HG02610 (cell line): ENCODE measurements around the gene NEBL.

Source experiments
- ATAC-seq: cut with Tn5 transposase; IDR thresholded peaks from one replicate; pipeline ENCODE4 v1.9.1; 2021; ENCODE audit warnings: mild to moderate bottlenecking, moderate library complexity; ENCODE audit not compliant: unreplicated experiment

Gene NEBL

DNA sequence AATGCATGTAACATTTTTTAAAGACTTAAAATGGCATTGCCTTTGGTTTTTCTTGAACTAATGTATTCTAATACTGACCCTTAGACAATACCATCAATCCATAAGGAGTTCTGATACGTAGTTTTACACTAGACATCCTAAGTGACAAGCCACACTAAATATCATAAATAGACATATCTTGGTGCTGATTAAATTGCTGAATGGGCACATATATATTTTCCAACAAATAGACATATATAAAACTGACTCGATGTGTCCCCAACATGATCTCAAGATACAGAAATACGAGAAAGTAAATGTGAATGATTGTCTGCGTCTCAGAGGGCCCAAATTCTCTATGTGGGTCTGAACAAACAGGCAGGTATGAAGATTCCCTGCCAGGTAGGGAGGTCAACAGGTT, 99.8 kb downstream of the NEBL start:
- ATAC-seq, result no peak

DNA sequence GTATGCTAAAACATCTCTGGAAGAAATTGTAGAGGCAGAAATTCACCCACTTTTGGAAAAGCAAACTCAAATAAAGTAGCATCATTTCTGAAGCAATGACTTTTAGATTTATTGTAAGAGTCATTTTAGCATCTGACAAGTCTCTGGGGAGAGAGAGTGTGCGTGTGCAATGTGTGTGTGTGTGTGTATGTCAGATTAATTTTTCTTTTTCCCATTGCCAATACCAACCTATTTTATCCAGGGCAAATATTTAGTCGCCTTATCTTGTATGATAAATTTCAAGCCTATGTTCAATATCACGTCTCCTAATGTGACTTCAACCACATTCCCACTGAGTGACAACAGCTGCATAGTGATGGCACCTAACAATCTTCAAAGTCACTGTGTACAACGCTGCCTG, 101.7 kb downstream of the NEBL start:
- ATAC-seq, result no peak

GRCh38 chr10:20785174-20785573, 111.9 kb downstream of the NEBL start:
- no peak for ATAC-seq

DNA sequence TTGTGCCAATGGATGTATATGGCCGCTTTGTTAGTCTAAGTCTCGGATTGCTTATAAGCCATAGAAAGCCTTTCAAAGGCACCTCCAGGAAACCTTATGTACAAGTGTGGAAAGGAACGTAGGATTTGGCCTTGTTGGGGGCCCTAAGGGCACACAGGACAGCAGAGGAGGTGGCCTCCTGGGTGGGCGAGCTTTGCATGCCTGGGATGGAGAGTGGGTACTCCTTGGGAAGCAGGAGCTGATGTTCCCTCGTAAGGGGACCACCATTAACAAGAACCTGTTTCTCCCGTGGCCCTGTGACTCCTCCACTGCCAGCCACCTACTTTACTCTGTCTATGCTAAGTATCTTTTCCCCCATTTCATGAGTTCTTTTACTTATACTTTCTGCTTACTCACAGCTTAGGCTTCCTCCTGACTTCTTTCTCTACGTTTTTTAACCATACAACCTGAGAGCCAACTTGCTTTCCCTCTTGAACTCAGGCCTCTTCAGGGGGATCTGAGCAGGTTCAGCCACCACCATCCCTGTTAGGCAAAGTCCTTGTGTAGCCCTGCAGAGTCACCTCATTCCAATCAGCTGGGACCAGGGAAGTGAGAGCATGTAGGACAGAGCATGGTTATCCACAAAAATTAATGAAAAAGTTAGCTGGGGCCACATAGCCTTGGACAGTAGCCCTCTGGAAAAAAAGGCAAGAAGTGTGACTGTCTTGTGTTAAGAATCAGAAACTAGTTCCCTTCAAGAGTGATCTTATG, 118.9 kb downstream of the NEBL start:
- ATAC-seq, result no peak

DNA sequence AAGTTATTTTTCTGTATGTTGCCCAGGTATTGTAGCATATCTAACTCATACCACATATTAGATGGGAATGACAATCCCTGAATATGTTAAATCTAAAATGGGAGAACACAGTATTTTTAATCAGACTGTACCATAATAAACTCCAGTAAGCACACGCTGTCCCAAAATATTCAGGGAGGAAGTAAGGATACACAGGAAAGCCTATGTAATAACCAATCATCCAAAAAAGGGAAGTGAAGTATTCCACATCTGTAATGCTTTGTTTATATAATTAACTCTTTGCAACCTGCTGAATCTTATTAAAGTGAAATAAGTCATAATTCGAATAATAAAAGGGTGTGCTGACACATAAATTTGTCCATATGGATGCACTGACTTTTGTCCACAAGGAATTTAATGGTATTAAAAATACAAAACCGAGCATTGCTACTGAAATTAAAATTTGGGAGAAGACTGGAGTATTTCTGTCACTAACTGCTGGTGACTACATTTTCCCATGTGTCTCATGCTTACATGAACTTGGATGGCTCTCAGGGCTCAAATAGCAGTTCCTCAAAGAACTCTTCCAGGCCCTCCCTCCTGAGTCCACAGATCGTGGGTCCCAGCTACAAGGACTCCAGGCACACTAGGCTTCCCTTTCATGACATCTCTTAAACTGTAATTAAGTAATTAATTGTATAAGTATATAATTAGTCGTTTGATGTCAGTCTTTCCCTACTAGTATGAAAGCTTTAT, 120.6 kb downstream of the NEBL start:
- no peak for ATAC-seq

GRCh38 chr10:20771051-20771450, 126.1 kb downstream of the NEBL start:
- no peak for ATAC-seq

DNA sequence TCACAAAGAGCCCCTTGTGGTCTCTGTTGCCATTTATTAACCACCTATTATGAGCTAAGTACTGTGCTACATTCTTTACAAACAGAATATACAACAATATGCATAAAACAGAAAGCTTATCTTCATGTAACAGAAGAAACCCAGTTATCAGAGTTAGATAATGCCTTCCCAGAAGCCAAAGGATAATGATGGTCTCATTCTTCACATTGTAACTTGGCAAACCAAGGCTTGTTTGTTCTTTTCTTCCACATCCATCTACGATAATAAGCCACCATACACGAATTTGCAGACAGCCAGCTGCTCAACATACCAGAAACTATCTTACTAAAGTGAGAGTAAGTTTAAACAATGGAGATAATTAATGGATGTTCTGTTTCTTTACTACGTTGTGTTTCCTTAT, 127.6 kb downstream of the NEBL start:
- no peak for ATAC-seq

DNA sequence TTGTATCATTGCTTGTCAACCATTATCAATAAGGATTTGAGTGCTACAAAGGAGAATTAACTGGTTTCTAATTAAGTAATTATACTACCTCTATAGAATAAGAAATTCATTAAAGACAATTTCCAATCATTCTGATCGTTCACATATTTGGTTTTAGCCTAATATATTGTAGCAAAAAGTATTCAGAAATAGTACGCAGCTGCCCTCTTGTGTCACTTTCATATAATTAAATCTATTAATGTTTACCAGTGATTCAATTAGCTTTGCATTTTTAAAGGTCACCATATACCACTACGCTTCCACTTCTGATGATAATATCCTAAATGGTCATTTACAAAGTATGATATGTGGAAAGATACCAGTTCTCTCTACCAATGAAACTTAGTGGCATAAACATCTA, 128.3 kb downstream of the NEBL start:
- ATAC-seq, result no peak

DNA sequence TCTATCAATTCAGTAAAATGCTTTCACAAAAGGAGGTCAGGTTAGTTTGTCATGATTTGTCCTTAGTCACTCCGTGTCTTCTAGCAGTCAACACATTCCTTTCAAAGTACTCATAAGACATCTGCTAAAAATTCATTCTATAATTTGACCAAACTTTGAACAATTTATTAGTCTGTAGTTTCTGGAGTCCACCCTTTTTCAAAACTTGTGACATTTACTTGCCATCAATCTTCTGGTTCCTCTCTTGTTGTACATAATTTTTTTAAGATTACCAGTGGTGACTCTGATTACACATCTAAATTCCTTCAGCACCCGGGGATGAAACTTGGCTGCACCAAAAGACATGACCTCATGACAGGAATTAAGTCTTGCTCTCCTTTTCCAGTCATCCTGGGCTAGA, 130.1 kb downstream of the NEBL start:
- ATAC-seq, result no peak

GRCh38 chr10:20765066-20765465, 132.0 kb downstream of the NEBL start:
- no peak for ATAC-seq

DNA sequence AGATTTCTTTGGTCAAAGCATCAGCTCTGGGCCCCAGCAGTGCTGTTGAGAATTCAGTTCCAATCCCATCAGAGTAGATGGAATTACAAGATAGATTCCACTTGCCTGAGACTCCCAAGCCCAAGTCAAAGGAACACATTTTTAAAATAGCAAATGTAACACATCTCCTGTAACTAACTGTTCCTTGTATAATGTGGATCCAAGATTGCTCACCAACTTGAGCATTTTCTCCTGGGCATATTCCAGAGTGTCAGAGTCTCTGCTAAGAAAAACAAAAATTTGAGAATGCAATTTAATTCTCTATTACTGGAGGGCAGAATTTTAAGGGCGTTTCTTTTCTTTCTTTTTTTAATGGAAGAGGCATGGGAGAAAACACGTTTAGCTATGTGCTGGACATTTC, 136.7 kb downstream of the NEBL start:
- no peak for ATAC-seq

- ATAC-seq, result no peak
These were observed 148.6 kb downstream of the NEBL start for GRCh38 chr10:20748551-20748950.

DNA sequence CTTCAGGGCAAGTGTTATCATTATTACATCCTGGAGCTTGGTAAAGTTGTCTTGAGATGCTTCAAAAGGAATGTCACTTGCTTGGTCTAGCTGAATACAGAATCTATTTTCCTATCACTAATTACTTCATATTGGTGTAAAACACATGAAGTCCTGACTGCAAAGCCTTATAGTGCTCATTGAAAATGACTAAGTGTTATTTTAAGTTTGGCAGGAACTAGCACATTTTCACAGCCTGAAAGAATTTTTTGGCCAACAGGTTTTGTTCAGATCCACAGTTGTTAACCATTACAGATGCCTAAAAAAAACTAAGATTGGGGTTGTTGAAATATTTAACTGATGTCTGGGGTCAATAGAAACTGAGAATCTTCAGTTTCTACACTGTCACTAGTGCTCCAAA, 149.3 kb downstream of the NEBL start:
- ATAC-seq, result no peak

GRCh38 chr10:20746856-20747255, 150.3 kb downstream of the NEBL start:
- no peak for ATAC-seq

GRCh38 chr10:20745556-20746375, 151.3 kb downstream of the NEBL start:
- no peak for ATAC-seq

DNA sequence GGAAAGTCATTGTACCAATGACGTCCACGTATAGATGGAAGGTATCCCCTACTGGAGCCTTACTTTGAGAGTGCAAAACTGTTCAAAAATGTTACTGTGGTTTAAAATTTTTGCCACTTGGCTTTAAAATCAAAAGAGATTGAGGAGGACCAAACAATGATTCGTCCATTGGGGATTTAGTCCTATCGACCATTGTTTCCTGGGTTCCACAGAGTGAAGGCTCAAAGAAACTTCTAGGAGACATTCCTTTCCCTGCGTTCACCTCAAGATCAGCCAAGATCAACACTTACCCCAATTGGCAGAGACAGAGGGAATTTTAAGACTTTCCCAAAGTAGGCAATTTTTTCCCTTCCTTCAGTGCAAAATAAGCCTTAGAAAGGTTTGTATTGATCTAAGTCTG, 152.3 kb downstream of the NEBL start:
- ATAC-seq, result no peak

DNA sequence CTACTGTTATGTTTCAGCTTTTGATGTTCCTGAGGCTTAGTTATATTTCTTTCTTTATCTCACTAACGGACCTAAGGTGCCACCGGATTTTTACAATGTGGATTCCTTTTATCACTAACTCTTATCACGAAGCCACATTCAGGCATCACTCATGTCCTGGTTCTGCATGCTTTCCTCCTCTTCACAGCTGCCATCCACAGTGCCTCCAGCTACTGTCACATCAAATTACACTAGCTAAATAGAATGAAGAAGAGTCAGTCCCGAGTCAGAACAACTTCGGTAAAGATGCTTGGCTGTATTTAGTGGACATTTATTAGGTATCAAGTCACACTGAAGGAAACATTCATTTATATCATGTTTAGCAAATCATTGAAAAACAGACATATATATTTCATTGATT, 153.2 kb downstream of the NEBL start:
- no peak for ATAC-seq

DNA sequence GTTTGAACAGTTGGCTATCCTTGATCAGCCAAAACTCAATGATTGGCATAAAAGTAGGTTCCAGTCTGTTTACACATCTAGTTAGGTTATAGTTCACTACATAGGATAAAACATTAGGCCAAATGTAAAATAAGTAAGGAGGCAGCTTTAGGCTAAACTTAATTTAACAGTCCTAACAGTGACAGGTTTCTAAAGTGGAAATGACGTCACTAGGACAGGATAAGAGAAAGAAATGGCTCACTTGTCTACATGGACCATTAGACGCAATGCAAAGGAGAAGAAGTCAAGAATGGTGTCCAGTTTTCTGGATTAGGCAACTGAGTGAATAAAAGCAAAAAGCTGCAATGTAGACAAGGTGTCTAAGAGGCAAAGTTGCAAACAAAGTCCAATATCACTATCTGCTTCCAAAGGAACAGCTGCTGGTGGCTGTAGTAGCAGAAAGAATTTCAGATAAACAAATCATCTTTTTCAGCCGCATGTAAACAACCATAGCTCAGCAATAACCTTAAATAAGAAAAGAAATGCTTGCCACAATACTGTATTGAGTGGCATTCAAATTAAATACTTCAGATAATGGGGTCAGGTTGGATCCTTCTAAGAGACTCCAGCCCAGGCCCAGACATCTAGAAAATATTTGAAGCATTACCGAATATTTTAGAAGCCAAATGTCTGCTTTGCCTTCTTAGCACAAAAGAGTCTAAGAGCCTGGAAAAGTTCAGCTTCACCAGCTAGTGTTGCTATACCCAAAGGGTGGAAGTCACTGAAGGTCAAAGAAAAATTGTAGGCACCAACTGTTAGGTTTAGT, 154.2 kb downstream of the NEBL start:
- ATAC-seq, result no peak

- no peak for ATAC-seq
These were observed 157.0 kb downstream of the NEBL start for GRCh38 chr10:20740120-20740519.

DNA sequence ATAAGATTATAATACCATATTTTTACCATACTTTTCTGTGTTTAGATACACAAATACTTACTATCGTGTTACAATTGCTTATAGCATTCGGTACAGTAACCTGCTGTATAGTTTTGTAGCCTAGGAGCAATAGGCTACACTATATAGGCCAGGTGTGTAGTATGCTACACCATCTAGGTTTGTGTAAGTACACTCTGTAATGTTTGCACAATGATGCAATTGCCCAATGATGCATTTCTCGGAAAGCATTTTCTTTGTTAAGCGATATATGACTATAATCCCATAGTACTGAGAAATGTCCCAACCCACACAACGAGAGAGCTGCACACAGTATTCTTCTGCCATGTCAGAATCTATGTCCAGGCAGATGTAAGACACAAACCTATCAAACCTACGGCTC, 160.0 kb downstream of the NEBL start:
- no peak for ATAC-seq
